Naive thymus-derived CD8-positive, alpha-beta T cell (primary cell): ENCODE results near the gene CNR2. TPM values are rescaled to one million over a fixed set of nuclear protein-coding genes. Genes with fewer than 3 reads are reported as not detected.
"Not testable (repeated sequence)": the region's sequence is repeated elsewhere in the genome, so short reads cannot be mapped to it uniquely, and the experiment has no call there.

Source experiments
- ATAC-seq, 2 donors: fragments of 150-1000 bp; cut with Tn5 transposase in 1 of 2; sonication (Bioruptor Pico), chemical (Tn5 transposase) in 1 of 2; 1 replicate in 1 of 2; 2 replicates in 1 of 2; pipeline ENCODE4 v1.10.0; 2021; ENCODE audit warnings: mild to moderate bottlenecking in 2 of 2, moderate library complexity in 2 of 2
- POLR2A ChIA-PET: fragments of 350-600 bp; sonication (Branson Sonifier 250); formaldehyde crosslinking; loops from one replicate; lab custom pipeline; 2021; ENCODE audit warnings: antibody characterized with exemption; lab: Charles Lee
- DNase-seq, 10 donors: peaks; one replicate each; pipeline versions ENCODE4 v3.0.0 to v3.0.0-alpha.2; 2020 to 2022
- H3K27ac Mint-ChIP-seq, 10 donors: one replicate each; pipeline ENCODE4 v1.8.0; 2020 to 2022; ENCODE audit warnings: mild to moderate bottlenecking in 10 of 10, mixed read lengths in 10 of 10, moderate library complexity in 4 of 10, inconsistent platforms in 1 of 10
- H3K27me3 Mint-ChIP-seq, 5 donors: one replicate each; pipeline ENCODE4 v1.8.0; 2021 to 2022; ENCODE audit warnings: mixed read lengths in 5 of 5
- H3K36me3 Mint-ChIP-seq, 3 donors: one replicate each; pipeline ENCODE4 v1.8.0; 2020 to 2022; ENCODE audit warnings: mixed read lengths in 3 of 3, mild to moderate bottlenecking in 2 of 3, inconsistent platforms in 1 of 3
- H3K4me1 Mint-ChIP-seq, 4 donors: one replicate each; pipeline ENCODE4 v1.8.0; 2021 to 2022; ENCODE audit warnings: mixed read lengths in 4 of 4
- H3K4me3 Mint-ChIP-seq, 10 donors: one replicate each; pipeline ENCODE4 v1.8.0; 2020 to 2022; ENCODE audit warnings: mild to moderate bottlenecking in 10 of 10, mixed read lengths in 10 of 10, moderate library complexity in 6 of 10, inconsistent platforms in 1 of 10
- H3K9me3 Mint-ChIP-seq, 9 donors: one replicate each; pipeline ENCODE4 v1.8.0; 2020 to 2022; ENCODE audit warnings: mixed read lengths in 9 of 9, mild to moderate bottlenecking in 3 of 9, inconsistent platforms in 1 of 9, moderate library complexity in 1 of 9
- polyA plus RNA-seq, 3 donors: library from polyadenylated mRNA; unstranded; fragments of 300-500 nt; fragmentation: Illumina TruSeq; gene quantifications; one replicate each; pipeline ENCODE4 v1.2.3, GENCODE V29; 2021
- total RNA-seq, 8 experiments: library from RNA in 2 of 8; stranded (reverse) in 2 of 8; gene quantifications; one replicate each; pipeline ENCODE4 v1.2.3 and lab custom pipeline; 2021 to 2026

CNR2 gene
- total and polyA plus RNA-seq, 5 experiments from 2014 or later, result 0.05 to 3.2 (median 0.99) TPM

DNA sequence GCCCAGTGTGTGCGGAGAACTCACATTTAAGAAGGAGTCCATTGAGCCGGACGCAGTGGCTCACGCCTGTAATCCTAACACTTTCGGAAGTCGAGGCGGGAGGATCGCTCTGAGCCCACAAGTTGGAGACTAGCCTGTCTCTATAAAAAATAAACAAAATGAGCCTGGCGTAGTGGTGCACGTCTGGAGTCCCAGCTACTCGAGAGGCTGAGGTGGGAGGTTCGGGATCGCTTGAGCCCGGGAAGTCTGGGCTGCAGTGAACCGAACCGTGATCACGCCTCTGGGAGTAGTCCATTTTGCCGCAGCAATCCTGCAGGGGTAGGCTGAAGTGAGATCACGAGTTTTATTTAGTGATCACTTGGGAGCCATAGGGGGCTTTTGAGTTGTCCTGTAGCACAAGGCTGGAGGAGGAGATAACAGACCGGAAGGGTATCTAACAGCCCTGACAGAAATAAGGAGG, 44.6 kb downstream of the CNR2 start:
- DNase-seq, result no peak
- Mint-ChIP-seq H3K27me3 (no peaks in the 10 kb centered on the region), H3K9me3 (no peaks in the 10 kb centered on the region), H3K4me1 (peaks cover 13 to 40% (median 31%) of the 10 kb centered on the region in 4 donors), H3K36me3 (peaks cover 0 to 16% (median 3%) of the 10 kb centered on the region in 3 donors), H3K4me3 (peak overlapping the region; percentile 79 to 93 (median 86)), H3K27ac (peak overlapping the region; percentile 85 to 97 (median 92))
- ATAC-seq, result peak; percentile 14 to 21
- POLR2A ChIA-PET, result interaction anchor here (0.6 to 1.8 kb wide), 4 partner anchors 43 to 125 kb away, joined by 3 to 10 read pairs (median 3); partner anchors contain the start of genes CNR2, ELOA and HMGCL

DNA sequence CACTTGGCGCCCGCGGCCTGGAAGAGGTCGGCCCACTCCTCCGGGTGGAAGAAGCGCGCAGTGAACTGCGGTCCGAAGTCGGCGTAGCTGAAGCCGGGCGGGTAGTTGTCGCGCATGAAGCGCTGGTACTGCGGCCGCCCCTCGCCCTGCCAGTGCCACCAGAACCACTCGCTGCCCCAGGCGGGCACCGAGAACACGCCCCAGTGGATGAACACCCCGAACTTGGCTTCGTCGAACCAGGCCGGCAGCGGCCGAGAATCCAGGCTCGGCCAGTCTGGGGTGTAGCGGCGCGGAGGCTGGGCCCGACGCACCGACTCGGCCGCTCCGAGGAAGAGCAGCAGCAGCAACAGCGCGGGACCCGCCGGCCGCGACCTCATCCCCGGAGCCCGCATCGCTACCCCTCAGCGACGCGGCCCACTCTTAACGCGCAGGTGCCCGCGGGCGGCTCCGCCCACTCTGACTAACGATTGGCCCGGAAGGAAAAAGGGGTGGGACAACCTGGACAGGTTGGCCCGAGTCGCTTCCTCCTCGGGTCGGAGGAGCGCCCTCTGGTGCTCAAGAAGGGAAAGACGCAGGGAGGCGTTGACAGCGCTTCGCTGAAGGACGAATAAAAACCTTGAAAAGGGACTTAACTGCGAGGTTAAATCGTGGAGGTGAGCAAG, 45.1 kb downstream of the CNR2 start, which contains the start of gene FUCA1:
Gene FUCA1 (minus strand): TSS at position 396 of the 662 bp plus-strand sequence. CDS start 4 bp downstream, at position 392.
- Mint-ChIP-seq H3K4me1 (peaks cover 13 to 40% (median 31%) of the 10 kb centered on the region in 4 donors), H3K36me3 (peaks cover 0 to 21% (median 4%) of the 10 kb centered on the region in 3 donors), H3K27me3 (no peaks in the 10 kb centered on the region), H3K27ac (peak within 1 kb of the TSS; percentile 85 to 97 (median 92)), H3K4me3 (peak within 1 kb of the TSS; percentile 79 to 93 (median 86)), H3K9me3 (no peaks in the 10 kb centered on the region)
- POLR2A ChIA-PET, result interaction anchor here (0.6 to 1.8 kb wide), 5 partner anchors 43 to 90 kb away, joined by 3 to 10 read pairs (median 3); partner anchors contain the start of genes CNR2, HMGCL and PITHD1
- ATAC-seq (peak; percentile 98 to 99), DNase-seq (peak; percentile 93 to 97 (median 96))

DNA sequence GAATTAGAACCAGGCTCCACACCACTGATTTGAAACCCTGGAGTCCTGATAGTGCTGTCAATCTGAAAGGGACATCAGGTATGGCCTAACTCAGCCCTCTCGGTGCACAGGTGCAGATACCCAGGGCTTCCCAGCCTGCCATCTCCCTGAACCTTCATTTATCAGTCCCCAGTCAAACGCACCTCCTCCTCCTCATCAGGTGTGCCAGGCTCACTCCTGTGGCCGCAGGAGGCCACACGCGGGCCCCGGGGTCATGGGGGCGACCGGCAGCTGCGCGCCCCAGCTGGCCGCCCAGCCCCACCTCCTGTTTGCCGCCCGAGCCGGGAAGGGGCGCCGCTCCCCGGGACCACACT, 45.6 kb downstream of the CNR2 start:
- DNase-seq, result no peak
- POLR2A ChIA-PET, result interaction anchor here (0.9 to 1.8 kb wide), 3 partner anchors 42 to 89 kb away, joined by 3 to 10 read pairs (median 4); partner anchors contain the start of genes HMGCL and PITHD1
- peak overlapping the region; percentile 79 to 93 (median 86) for H3K4me3 Mint-ChIP-seq
- peak overlapping the region in 9 of 10 donors; percentile 13 to 97 (median 88) for H3K27ac Mint-ChIP-seq
- no peak for ATAC-seq
- H3K27me3 Mint-ChIP-seq, result no peaks in the 10 kb centered on the region
- H3K36me3 Mint-ChIP-seq, result peaks cover 0 to 26% (median 7%) of the 10 kb centered on the region in 3 donors
- H3K9me3 Mint-ChIP-seq, result no peaks in the 10 kb centered on the region
- peaks cover 13 to 40% (median 31%) of the 10 kb centered on the region in 4 donors for H3K4me1 Mint-ChIP-seq

DNA sequence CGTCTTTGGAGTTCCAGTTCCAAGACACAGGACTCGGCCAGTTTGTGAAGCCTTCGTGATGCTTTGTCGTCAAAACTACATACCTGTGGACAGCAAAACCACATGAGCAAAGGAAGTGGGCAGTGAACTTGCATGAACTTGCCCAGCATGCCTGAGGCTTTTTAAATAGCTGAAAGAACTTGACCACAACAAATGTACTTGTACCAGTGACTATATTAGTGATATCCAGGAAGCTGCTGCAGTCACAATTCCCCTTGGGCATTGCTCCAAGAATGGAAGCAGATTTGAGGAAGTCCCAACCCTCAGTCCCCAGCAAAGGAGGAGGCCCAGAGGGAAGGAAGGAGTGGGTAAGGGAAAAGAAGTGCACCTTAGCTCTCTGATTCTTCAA, 47.6 kb downstream of the CNR2 start:
- no peak overlapping the region for H3K27ac Mint-ChIP-seq

DNA sequence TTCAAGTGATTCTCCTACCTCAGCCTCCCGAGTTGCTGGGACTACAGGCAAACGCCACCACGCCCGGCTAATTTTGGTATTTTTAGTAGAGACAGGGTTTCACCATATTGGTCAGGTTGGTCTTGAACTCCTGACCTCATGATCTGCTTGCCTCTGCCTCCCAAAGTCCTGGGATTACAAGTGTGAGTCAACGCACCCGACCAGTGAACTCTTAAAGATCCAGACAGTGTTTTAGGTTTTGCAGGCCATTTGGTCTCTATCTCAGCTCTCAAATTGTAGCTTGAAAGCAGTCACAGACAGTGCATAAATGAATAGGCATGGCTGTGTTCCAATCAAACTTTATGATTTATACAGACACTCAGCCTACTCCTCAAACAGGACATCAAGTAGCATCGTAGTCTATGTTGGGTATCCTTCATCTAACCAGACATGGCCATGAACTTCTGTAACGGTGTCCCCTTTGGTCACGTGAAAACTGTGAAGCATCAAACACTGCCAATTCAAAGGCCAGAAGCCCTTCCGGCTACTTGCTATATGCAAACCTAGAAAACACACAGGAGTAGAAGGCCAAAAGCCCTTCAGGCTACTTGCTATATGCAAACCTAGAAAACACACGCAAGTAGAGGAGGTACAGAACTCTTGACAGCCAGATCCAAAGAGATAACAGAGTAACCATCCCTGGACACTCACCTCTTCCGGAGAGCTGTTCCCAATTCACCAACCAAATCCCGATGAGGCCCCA, 48.2 kb downstream of the CNR2 start:
- no peaks in the 10 kb centered on the region for H3K9me3 Mint-ChIP-seq
- no peaks in the 10 kb centered on the region for H3K27me3 Mint-ChIP-seq
- peak overlapping the region in 1 of 10 donors; percentile 15 for H3K27ac Mint-ChIP-seq
- peaks cover 13 to 40% (median 30%) of the 10 kb centered on the region in 4 donors for H3K4me1 Mint-ChIP-seq
- ATAC-seq (no peak), DNase-seq (no peak)
- H3K4me3 Mint-ChIP-seq, result no peak overlapping the region
- POLR2A ChIA-PET, result interaction anchor here (0.5 to 1.4 kb wide), 3 partner anchors 39 to 42 kb away, joined by 3 to 4 read pairs (median 3); partner anchors contain the start of gene HMGCL
- H3K36me3 Mint-ChIP-seq, result peaks cover 0 to 44% (median 9%) of the 10 kb centered on the region in 3 donors

More for the DNA sequence above, 47.6 kb downstream of the CNR2 start:
- H3K4me3 Mint-ChIP-seq, result peak overlapping the region in 3 of 10 donors; percentile 5 to 45 (median 22)
- DNase-seq (no peak), ATAC-seq (no peak)
- POLR2A ChIA-PET, result interaction anchor here (0.5 to 1.4 kb wide), 3 partner anchors 40 to 42 kb away, joined by 3 to 4 read pairs (median 3); partner anchors contain the start of gene HMGCL
- no peaks in the 10 kb centered on the region for H3K27me3 Mint-ChIP-seq
- H3K4me1 Mint-ChIP-seq, result peaks cover 13 to 40% (median 31%) of the 10 kb centered on the region in 4 donors
- no peaks in the 10 kb centered on the region for H3K9me3 Mint-ChIP-seq
- H3K36me3 Mint-ChIP-seq, result peaks cover 0 to 40% (median 9%) of the 10 kb centered on the region in 3 donors

DNA sequence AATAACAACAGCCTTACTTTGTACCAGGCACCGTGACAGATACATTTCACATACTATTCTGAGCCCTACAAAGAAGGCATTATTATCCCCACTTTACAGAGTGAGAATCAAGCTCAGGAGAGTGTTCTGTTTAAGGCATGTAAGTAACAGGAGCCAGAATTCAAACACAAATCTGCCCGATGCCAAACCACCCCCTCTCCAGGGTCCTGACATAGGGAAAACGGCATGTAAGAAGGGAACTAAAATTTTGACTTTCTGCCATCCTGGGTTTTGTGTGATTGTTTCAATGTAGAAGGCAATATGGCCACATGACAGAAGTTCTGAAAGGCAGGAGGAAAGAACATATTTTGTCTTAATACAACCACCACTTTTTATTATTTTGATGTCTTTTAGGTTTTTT, 50.5 kb downstream of the CNR2 start:
- Mint-ChIP-seq H3K9me3 (no peaks in the 10 kb centered on the region), H3K27ac (no peak overlapping the region), H3K36me3 (peaks cover 0 to 66% (median 13%) of the 10 kb centered on the region in 3 donors), H3K27me3 (no peaks in the 10 kb centered on the region), H3K4me3 (no peak overlapping the region), H3K4me1 (peaks cover 5 to 30% (median 16%) of the 10 kb centered on the region in 4 donors)
- no peak for DNase-seq
- ATAC-seq, result no peak
- POLR2A ChIA-PET, result no interaction called here

DNA sequence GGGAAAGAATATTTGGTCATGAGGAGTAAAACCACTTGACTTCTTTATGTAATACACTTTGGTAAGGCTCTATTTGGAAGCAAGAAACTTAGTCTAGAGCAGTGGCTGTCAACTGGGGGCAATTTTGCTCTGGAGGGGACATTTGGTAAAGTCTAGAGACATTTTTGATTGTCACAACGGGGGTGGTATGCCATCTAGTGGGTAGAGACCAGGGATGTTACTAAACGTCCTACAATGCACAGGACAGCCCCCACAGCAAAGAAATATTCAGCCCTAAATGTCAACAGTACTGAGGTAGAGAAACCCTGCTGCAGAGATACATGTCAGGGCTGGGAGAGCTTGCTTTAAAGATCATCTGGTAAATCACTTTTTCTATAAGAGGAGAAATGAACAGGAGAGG, 58.6 kb downstream of the CNR2 start:
- Mint-ChIP-seq H3K4me3 (peak overlapping the region in 1 of 10 donors; percentile 51), H3K27me3 (no peaks in the 10 kb centered on the region), H3K36me3 (peaks cover 6 to 79% (median 14%) of the 10 kb centered on the region in 3 donors), H3K4me1 (peaks cover 0 to 6% (median 2%) of the 10 kb centered on the region in 4 donors), H3K27ac (peak overlapping the region in 1 of 10 donors; percentile 31), H3K9me3 (no peaks in the 10 kb centered on the region)
- DNase-seq (peak in 2 of 10 donors; percentile 10 to 11), ATAC-seq (no peak)
- POLR2A ChIA-PET, result no interaction called here

DNA sequence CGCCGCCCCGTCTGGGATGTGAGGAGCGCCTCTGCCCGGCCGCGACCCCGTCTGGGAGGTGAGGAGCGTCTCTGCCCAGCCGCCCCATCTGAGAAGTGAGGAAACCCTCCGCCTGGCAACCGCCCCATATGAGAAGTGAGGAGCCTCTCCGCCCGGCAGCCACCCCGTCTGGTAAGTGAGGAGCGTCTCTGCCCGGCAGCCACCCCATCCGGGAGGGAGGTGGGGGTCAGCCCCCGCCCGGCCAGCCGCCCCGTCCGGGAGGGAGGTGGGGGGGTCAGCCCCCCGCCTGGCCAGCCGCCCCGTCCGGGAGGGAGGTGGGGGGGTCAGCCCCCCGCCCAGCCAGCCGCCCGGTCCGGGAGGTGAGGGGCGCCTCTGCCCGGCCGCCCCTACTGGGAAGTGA, 60.0 kb downstream of the CNR2 start:
- H3K4me3 Mint-ChIP-seq, H3K9me3 Mint-ChIP-seq, H3K27ac Mint-ChIP-seq, H3K4me1 Mint-ChIP-seq, H3K27me3 Mint-ChIP-seq, DNase-seq, POLR2A ChIA-PET, ATAC-seq: not testable (repeated sequence)
- peaks cover 11 to 77% (median 22%) of the 10 kb centered on the region in 3 donors for H3K36me3 Mint-ChIP-seq

DNA sequence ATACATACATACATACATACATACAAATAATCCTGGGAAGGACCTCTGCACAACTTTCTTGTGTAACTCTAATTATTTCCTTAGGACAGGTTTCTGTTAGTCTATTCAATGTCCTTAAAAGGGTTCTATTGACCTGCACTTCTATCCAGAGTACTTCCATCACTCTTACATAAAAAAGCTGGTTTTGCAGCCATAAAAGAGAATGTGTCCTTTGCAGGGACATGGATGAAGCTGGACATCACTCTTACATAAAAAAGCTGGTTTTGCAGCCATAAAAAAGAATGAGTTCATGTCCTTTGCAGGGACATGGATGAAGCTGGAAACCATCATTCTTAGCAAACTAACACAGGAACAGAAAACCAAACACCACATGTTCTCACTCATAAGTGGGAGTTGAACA, 61.8 kb downstream of the CNR2 start:
- H3K27me3 Mint-ChIP-seq, H3K9me3 Mint-ChIP-seq, POLR2A ChIA-PET, H3K4me3 Mint-ChIP-seq, ATAC-seq, H3K4me1 Mint-ChIP-seq, DNase-seq, H3K27ac Mint-ChIP-seq: not testable (repeated sequence)
- peaks cover 14 to 77% (median 37%) of the 10 kb centered on the region in 3 donors for H3K36me3 Mint-ChIP-seq

DNA sequence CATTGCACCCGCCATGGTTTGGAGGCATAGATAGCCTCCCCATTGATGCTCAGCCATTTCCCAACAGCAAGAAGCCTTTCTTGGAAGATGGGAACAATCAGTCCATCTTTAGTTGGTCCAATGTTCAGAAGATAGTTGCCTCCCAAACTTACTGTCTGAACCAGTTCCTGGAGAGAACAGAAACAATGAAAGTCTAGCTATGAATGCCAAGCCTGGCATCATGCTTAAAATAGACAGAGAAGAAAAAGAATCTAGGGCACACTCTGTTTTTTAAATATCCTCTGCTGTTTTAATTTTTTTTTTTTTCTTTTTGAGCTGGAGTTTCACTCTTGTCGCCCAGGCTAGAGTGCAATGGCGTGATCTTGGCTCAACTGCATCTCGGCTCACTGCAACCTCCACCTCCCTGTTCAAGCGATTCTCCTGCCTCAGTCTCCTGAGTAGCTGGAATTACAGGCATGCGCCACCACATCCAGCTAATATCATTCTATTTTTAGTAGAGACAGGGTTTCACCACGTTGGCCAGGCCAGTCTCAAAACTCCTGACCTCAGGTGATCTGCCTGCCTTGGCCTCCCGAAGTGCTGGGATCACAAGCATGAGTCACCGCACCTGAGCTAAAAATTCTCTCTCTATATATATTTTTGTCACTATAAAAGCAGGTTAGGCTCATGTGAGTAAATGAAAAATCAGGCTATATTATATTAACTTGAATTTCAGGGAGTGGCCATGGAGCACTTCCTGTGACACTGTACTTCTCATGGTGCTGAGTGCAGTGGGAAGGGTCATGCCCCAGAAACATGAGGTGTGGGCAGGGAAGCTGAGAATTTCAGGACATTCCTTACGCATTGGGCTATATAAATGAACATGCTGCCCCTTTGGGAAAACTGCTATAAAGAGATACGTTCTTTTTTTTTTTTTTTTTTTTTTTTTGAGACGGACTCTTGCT, 64.2 kb downstream of the CNR2 start:
- Mint-ChIP-seq H3K9me3 (peaks cover 0 to 7% (median 0%) of the 10 kb centered on the region in 9 donors), H3K27me3 (no peaks in the 10 kb centered on the region), H3K4me3 (no peak overlapping the region), H3K36me3 (peaks cover 8 to 71% (median 32%) of the 10 kb centered on the region in 3 donors), H3K4me1 (peaks cover 0 to 2% (median 0%) of the 10 kb centered on the region in 4 donors), H3K27ac (no peak overlapping the region)
- POLR2A ChIA-PET, result no interaction called here
- no peak for ATAC-seq
- DNase-seq, result no peak

DNA sequence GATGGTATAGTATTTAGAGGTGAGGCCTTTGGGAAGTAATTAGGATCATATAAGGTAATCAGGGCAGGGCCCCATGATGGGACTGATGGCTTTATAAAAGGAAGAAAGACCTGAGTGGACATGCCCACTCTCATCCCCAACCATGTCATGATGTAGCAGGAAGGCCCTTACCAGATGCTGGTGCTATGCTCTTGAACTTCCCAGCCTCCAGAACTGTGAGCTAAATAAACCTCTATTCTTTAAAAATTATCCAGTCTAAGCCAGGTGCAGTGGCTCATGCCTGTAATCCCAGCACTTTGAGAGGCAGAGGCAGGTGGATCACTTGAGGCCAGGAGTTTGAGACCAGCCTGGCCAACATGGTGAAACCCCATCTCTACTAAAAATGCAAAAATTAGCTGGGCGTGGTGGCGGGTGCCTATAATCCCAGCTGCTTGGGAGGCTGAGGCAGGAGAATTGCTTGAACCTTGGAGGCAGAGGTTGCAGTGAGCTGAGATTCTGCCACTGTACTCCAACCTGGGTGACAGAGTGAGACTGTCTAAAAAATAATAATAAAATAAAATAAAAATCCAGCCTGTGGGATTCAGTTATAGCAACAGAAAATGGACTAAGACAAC, 65.6 kb downstream of the CNR2 start:
- DNase-seq, H3K9me3 Mint-ChIP-seq, H3K27ac Mint-ChIP-seq, H3K27me3 Mint-ChIP-seq, ATAC-seq, H3K4me1 Mint-ChIP-seq, POLR2A ChIA-PET, H3K4me3 Mint-ChIP-seq: not testable (repeated sequence)
- H3K36me3 Mint-ChIP-seq, result peaks cover 8 to 67% (median 32%) of the 10 kb centered on the region in 3 donors
